ENCODE data around the gene PIBF1. TPM values are rescaled to one million over a fixed set of nuclear protein-coding genes. Genes with fewer than 3 reads are reported as not detected.

Gene PIBF1
- total RNA-seq, 6 experiments from 2014 or later: 5.3 to 10.9 (median 7.8) TPM

DNA sequence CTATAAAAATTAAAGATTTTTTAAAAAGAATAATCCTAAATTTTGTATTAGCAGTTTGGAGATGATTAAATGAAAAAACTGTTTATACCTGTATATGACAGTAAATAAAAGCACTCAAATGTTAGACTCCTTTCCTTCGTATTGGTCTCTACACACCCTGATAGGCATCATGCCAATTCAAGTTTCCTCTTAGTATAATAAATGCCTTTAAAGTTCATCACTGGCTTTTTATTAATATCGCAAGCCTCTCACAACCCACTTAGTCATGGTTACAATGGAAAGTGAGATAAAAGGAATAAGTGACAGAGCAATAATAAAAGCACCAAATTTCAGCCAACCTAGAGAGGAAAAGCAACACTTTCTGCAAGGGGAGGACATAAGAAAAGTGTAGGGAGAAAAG lies 102.2 kb downstream of the PIBF1 start:
- WGBS (ENCODE audit: insufficient coverage, low coverage, low lambda C conversion rate, missing lambda C conversion rate): 69% methylated on average over 2 of the region's 2 CpGs
- H3K27me3 ChIP-seq: no peaks in the 10 kb centered on the region
- H3K4me1 ChIP-seq: no peaks in the 10 kb centered on the region
- intact Hi-C loops (cut with DNase I): no loop called here
- TF ChIP-seq POLR2A (IDR thresholded peaks at IDR 0.05): no peak
- TF ChIP-seq CTCF (IDR thresholded peaks at IDR 0.05): no peak
- ATAC-seq (no peak), DNase-seq (no peak)
- no peaks in the 10 kb centered on the region for H3K36me3 ChIP-seq
- no peak overlapping the region for H3K4me3 ChIP-seq
- no peak overlapping the region for H3K27ac ChIP-seq
- H3K9me3 ChIP-seq: no peaks in the 10 kb centered on the region

DNA sequence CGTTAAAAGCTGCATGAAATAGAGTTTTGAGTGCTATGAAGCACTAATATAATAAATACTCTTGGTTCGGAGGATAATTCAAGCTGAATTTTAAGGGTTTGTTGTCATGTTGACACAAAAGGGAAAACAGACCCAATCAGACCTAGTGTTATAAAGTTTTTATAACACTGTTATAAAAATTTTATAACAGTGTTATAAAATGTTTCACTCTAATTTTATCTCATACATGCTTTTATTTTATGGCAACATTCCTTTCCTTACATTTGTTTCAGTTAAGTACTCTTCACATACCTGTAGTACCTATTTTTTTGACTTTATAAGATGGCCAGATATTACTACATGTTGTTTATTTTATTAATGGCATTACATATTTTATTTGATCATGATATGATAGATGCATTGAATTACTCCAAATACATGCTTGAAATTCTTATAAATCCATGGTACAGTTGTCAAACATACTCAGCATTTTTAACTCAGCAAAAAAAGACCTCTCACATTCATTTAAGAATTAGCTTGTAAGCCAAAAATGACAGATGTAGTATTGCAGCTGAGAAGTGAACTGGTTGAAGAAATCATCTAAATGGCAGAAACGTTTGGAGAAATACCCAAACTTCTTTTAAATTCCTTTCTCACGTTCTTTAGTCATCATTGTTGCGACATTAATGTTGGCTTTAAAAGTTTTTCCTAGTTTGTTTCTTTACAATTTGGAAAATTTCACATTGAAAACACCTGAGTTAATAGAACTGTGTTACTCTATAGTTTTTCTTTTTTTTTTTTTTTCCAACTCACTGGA lies 104.5 kb downstream of the PIBF1 start:
- ATAC-seq (no peak), DNase-seq (no peak)
- Histone ChIP-seq H3K4me3 (no peak overlapping the region), H3K9me3 (no peaks in the 10 kb centered on the region), H3K27me3 (no peaks in the 10 kb centered on the region), H3K27ac (no peak overlapping the region), H3K4me1 (no peaks in the 10 kb centered on the region), H3K36me3 (no peaks in the 10 kb centered on the region)
- WGBS (ENCODE audit: insufficient coverage, low coverage, low lambda C conversion rate, missing lambda C conversion rate): 74% methylated on average over 5 of the region's 5 CpGs
- intact Hi-C loops (cut with DNase I): no loop called here
- no peak for TF ChIP-seq CTCF (IDR thresholded peaks at IDR 0.05)
- TF ChIP-seq POLR2A (IDR thresholded peaks at IDR 0.05): no peak

DNA sequence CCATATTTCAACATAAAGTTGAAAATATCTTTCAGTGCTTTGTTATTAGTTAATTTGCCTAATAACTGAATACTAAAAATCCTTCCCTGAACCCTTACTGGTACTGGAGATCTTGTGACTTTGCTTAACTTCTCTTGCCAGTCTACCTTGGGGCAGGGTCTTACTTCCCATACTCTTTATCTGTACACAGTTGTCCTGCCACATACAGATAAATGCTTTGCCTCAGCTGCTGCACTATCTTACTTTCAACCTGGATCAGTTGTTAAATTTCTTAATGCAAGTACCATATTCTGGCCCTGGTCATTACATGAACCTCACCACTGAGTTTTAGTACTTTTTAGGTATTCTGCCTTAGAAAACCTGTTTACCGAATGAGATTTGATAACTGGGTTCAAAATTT lies 107.6 kb downstream of the PIBF1 start:
- Histone ChIP-seq H3K27ac (no peak overlapping the region), H3K4me3 (no peak overlapping the region), H3K27me3 (no peaks in the 10 kb centered on the region), H3K36me3 (no peaks in the 10 kb centered on the region), H3K4me1 (no peaks in the 10 kb centered on the region), H3K9me3 (no peaks in the 10 kb centered on the region)
- intact Hi-C loops (cut with DNase I): no loop called here
- no peak for DNase-seq
- no peak for ATAC-seq
- WGBS (ENCODE audit: insufficient coverage, low coverage, low lambda C conversion rate, missing lambda C conversion rate): 100% methylated on average over 1 of the region's 1 CpG
- TF ChIP-seq CTCF (IDR thresholded peaks at IDR 0.05) (no peak), POLR2A (IDR thresholded peaks at IDR 0.05) (no peak)

GRCh38 chr13:72890546-72890945 lies 108.6 kb downstream of the PIBF1 start:
- H3K4me1 ChIP-seq: no peaks in the 10 kb centered on the region
- 100% methylated on average over 2 of the region's 2 CpGs for WGBS (ENCODE audit: insufficient coverage, low coverage, low lambda C conversion rate, missing lambda C conversion rate)

More at GRCh38 chr13:72890546-72890945, 108.6 kb downstream of the PIBF1 start:
- TF ChIP-seq POLR2A (IDR thresholded peaks at IDR 0.05): no peak
- TF ChIP-seq CTCF (IDR thresholded peaks at IDR 0.05): no peak
- intact Hi-C loops (cut with DNase I): no loop called here
- no peaks in the 10 kb centered on the region for H3K9me3 ChIP-seq
- H3K36me3 ChIP-seq: peaks cover 0 to under 1% (median 0%) of the 10 kb centered on the region in 4 donors
- H3K27ac ChIP-seq: no peak overlapping the region
- no peak overlapping the region for H3K4me3 ChIP-seq
- DNase-seq (no peak), ATAC-seq (no peak)
- H3K27me3 ChIP-seq: no peaks in the 10 kb centered on the region
